Panc1 (cell line): ENCODE measurements around the gene KIF1A. TPM values are rescaled to one million over a fixed set of nuclear protein-coding genes. Genes with fewer than 3 reads are reported as not detected.

Experiments used
- ATAC-seq: fragments of 200-7000 bp; cut with Tn5 transposase; 2 replicates; pipeline ENCODE4 v1.9.1; 2020; ENCODE audit warnings: mild to moderate bottlenecking, moderate library complexity
- BruUV-seq: library from RNA; stranded (reverse); fragments of 400-500 nt; replicated peaks from 2 replicates; lab custom pipeline; 2021; lab: Mats Ljungman, UMichigan
- CTCF ChIA-PET: fragments of 300-600 bp; sonication (Branson Sonifier 250); formaldehyde crosslinking; loops from one replicate; lab custom pipeline; 2022; ENCODE audit warnings: antibody characterized with exemption; lab: Charles Lee
- POLR2A ChIA-PET: fragments of 300-600 bp; sonication (Branson Sonifier 250); formaldehyde crosslinking; loops from one replicate; lab custom pipeline; 2022; ENCODE audit warnings: antibody characterized with exemption; lab: Charles Lee
- DNase-seq: peaks from one replicate; pipeline ENCODE4 v3.0.0-alpha.2; 2010; ENCODE audit warnings: low read depth, low spot score
- H3K27ac ChIP-seq: 2 replicates; pipeline ENCODE4 v1.5.1; 2011; ENCODE audit warnings: mild to moderate bottlenecking, low read length, inconsistent platforms
- H3K27me3 ChIP-seq: fragments of 200-500 bp; sonication (Bioruptor generic); 2 replicates; pipeline ENCODE4 v1.6.0; 2014; ENCODE audit warnings: low read length, inconsistent platforms; ENCODE audit not compliant: control insufficient read depth, insufficient read depth
- H3K36me3 ChIP-seq: fragments of 200-500 bp; sonication (Bioruptor generic); 2 replicates; pipeline ENCODE4 v1.5.1; 2014; ENCODE audit warnings: inconsistent platforms, mild to moderate bottlenecking, low read length, moderate library complexity; ENCODE audit not compliant: control insufficient read depth, insufficient read depth
- H3K4me1 ChIP-seq: 2 replicates; pipeline ENCODE4 v1.5.1; 2011; ENCODE audit warnings: inconsistent platforms, mild to moderate bottlenecking, low read length, moderate library complexity; ENCODE audit not compliant: control insufficient read depth, insufficient read depth
- H3K4me3 ChIP-seq, 2 experiments: 2 replicates each; pipeline ENCODE4 v1.5.1; 2011 to 2012; ENCODE audit warnings: low read depth in 2 of 2, low read length in 2 of 2, mild to moderate bottlenecking in 2 of 2, inconsistent platforms in 1 of 2, moderate library complexity in 1 of 2
- H3K9me3 ChIP-seq: fragments of 200-500 bp; sonication (Bioruptor generic); 2 replicates; pipeline ENCODE4 v1.5.1; 2014; ENCODE audit warnings: low read depth, mild to moderate bottlenecking, inconsistent platforms, low read length, moderate library complexity; ENCODE audit not compliant: control insufficient read depth, insufficient read depth
- CTCF ChIP-seq: fragments of 450-650 bp; IDR thresholded peaks from 2 replicates; pipeline ENCODE4 v1.5.1; 2017; ENCODE audit warnings: mild to moderate bottlenecking
- POLR2AphosphoS5 ChIP-seq: IDR thresholded peaks from 2 replicates; pipeline ENCODE4 v1.6.1; 2012; ENCODE audit warnings: mild to moderate bottlenecking, low read depth, low read length, moderate library complexity
- REST ChIP-seq, 2 experiments: IDR thresholded peaks; 2 replicates each; pipeline ENCODE4 v1.6.1; 2011 to 2012; ENCODE audit warnings: low read depth in 2 of 2, control low read depth in 1 of 2, low read length in 1 of 2, mild to moderate bottlenecking in 1 of 2, moderate library complexity in 1 of 2; ENCODE audit not compliant: insufficient read depth in 1 of 2
- SIN3A ChIP-seq: IDR thresholded peaks from 2 replicates; pipeline ENCODE4 v1.6.1; 2012; ENCODE audit warnings: low read depth, mild to moderate bottlenecking, low read length, moderate library complexity, borderline replicate concordance; ENCODE audit not compliant: insufficient read depth
- TCF7L2 ChIP-seq: IDR thresholded peaks from 2 replicates; pipeline ENCODE4 v1.6.1; 2011; ENCODE audit warnings: mild to moderate bottlenecking, low read depth, low read length, inconsistent platforms
- in situ Hi-C: cut with HindIII; loops from 2 replicates; pipeline ENCODE4 v1.10.0; 2016; ENCODE audit warnings: low sequenced_read_pairs, low pct_unique_long_range_greater_than_20kb
- intact Hi-C: fragments of 100-400 bp; cut with micrococcal nuclease; formaldehyde crosslinking; loops from one replicate; pipeline ENCODE4 v1.10.0; 2022; ENCODE audit not compliant: unreplicated experiment
- total RNA-seq: library from RNA; stranded (reverse); gene quantifications from one replicate; pipeline ENCODE4 v1.2.1, GENCODE V29; 2021; ENCODE audit not compliant: unreplicated experiment

The KIF1A gene
- total RNA-seq, 1 experiment from 2014 or later = 132 TPM

GRCh38 chr2:240791221-240791800 is 28.7 kb downstream of the KIF1A start:
- TF ChIP-seq SIN3A = no peak
- no peak for TF ChIP-seq REST (IDR thresholded peaks at IDR 0.05; ENCODE audit: insufficient read depth in 1 of 2, low read depth in 2 of 2, low read length in 1 of 2)
- TF ChIP-seq CTCF = no peak
- no peak for TF ChIP-seq TCF7L2
- no peak for TF ChIP-seq POLR2AphosphoS5
- ChIA-PET CTCF (no interaction called here), POLR2A (no interaction called here)
- Histone ChIP-seq H3K36me3 (no peaks in the 10 kb centered on the region; the same call in none of the 2 replicates), H3K27ac (no peak overlapping the region), H3K4me3 (no peak overlapping the region), H3K4me1 (no peaks in the 10 kb centered on the region), H3K27me3 (no peaks in the 10 kb centered on the region), H3K9me3 (no peaks in the 10 kb centered on the region)
- intact Hi-C loops = no loop called here
- no TSS peak for BruUV-seq
- ATAC-seq (no peak), DNase-seq (no peak)
- in situ Hi-C loops = no loop called here

- no TSS peak for BruUV-seq
- POLR2A ChIA-PET = no interaction called here
- Histone ChIP-seq H3K27me3 (no peaks in the 10 kb centered on the region), H3K9me3 (no peaks in the 10 kb centered on the region), H3K4me3 (no peak overlapping the region), H3K27ac (no peak overlapping the region), H3K4me1 (no peaks in the 10 kb centered on the region), H3K36me3 (no peaks in the 10 kb centered on the region; the same call in 1 of the 2 replicates)
- intact Hi-C loops (no loop called here), in situ Hi-C loops (no loop called here)
- no peak for ATAC-seq
- CTCF ChIA-PET = interaction anchor here (0.7 kb wide), 2 partner anchors 37 to 224 kb away, joined by 3 to 4 read pairs; no protein-coding TSS in a partner anchor
- TF ChIP-seq POLR2AphosphoS5 (no peak), TCF7L2 (no peak), REST (IDR thresholded peaks at IDR 0.05; ENCODE audit: insufficient read depth in 1 of 2, low read depth in 2 of 2, low read length in 1 of 2) (no peak), SIN3A (no peak), CTCF (no peak)
- DNase-seq = no peak
Measured at GRCh38 chr2:240790370-240791220, 29.4 kb downstream of the KIF1A start.
